GM12878 (cell line): ENCODE measurements around the gene BRAF. TPM values are rescaled to one million over a fixed set of nuclear protein-coding genes. Genes with fewer than 3 reads are reported as not detected.

Experiments
- ATAC-seq: fragments of 200-7000 bp; cut with Tn5 transposase; 3 replicates; pipeline ENCODE4 v1.9.1; 2020; ENCODE audit warnings: mild to moderate bottlenecking, moderate library complexity
- BruUV-seq: library from RNA; stranded (reverse); fragments of 400-500 nt; replicated peaks from 2 replicates; lab custom pipeline; 2021; lab: Mats Ljungman, UMichigan
- CTCF ChIA-PET: fragments of 300-600 bp; sonication (Branson Sonifier 250); formaldehyde crosslinking; extraction: SDS; loops from one replicate; lab custom pipeline; 2021; ENCODE audit warnings: inconsistent platforms; lab: Yijun Ruan, JAX
- POLR2A ChIA-PET: fragments of 350-600 bp; formaldehyde crosslinking; extraction: SDS; loops from one replicate; lab custom pipeline; 2021; ENCODE audit warnings: inconsistent platforms; lab: Charles Lee
- RAD21 ChIA-PET: fragments of 300-600 bp; sonication (Branson Sonifier 250); formaldehyde crosslinking; loops from one replicate; lab custom pipeline; 2023; ENCODE audit warnings: antibody characterized with exemption; ENCODE audit not compliant: unreplicated experiment; lab: Charles Lee
- SMC1A ChIA-PET: fragments of 300-600 bp; sonication (Branson Sonifier 250); formaldehyde crosslinking; loops from one replicate; lab custom pipeline; 2023; ENCODE audit not compliant: unreplicated experiment, uncharacterized antibody; lab: Charles Lee
- DNase-seq: peaks from one replicate; pipeline ENCODE4 v3.0.0-alpha.2; 2011; ENCODE audit warnings: low read depth, low spot score
- FAIRE-seq: peaks from 3 replicates; lab custom pipeline; 2011; peaks lifted over from hg19 to GRCh38; lab: Jason Lieb, UNC
- H2AFZ ChIP-seq: 2 replicates; pipeline ENCODE4 v1.6.0; 2011; ENCODE audit warnings: low read depth, low read length, control low read depth; ENCODE audit not compliant: control insufficient read depth
- H3K27ac ChIP-seq: 2 replicates; pipeline ENCODE4 v1.5.1; 2011; ENCODE audit warnings: control low read depth; ENCODE audit not compliant: control insufficient read depth, insufficient read depth
- H3K27me3 ChIP-seq, 2 experiments: replicated peaks in 1 of 2; 2 replicates each; pipeline versions ENCODE4 v1.6.0 to v1.6.1; 2011; ENCODE audit warnings: low read length in 1 of 2; ENCODE audit not compliant: control insufficient read depth in 2 of 2, insufficient read depth in 2 of 2
- H3K36me3 ChIP-seq, 2 experiments: 2 replicates each; pipeline ENCODE4 v1.5.1; 2011; ENCODE audit warnings: low read length in 1 of 2; ENCODE audit not compliant: control insufficient read depth in 2 of 2, insufficient read depth in 2 of 2
- H3K4me1 ChIP-seq: 2 replicates; pipeline ENCODE4 v1.6.1; 2011; ENCODE audit warnings: mild to moderate bottlenecking, low read length, moderate library complexity, mixed read lengths; ENCODE audit not compliant: control insufficient read depth, insufficient read depth
- H3K4me2 ChIP-seq: 2 replicates; pipeline ENCODE4 v1.6.0; 2011; ENCODE audit warnings: control low read depth; ENCODE audit not compliant: control insufficient read depth, insufficient read depth
- H3K4me3 ChIP-seq: fragments of 200-600 bp; sonication (generic); 2 replicates; pipeline ENCODE4 v1.5.1; 2016
- H3K79me2 ChIP-seq: 2 replicates; pipeline ENCODE4 v1.6.0; 2011; ENCODE audit warnings: low read length; ENCODE audit not compliant: control insufficient read depth, insufficient read depth
- H3K9ac ChIP-seq: 2 replicates; pipeline ENCODE4 v1.8.0; 2011; ENCODE audit warnings: low read length, control low read depth, mixed read lengths; ENCODE audit not compliant: control insufficient read depth, insufficient read depth
- H3K9me3 ChIP-seq: replicated peaks from 3 replicates; pipeline ENCODE4 v1.5.1; 2011; ENCODE audit warnings: mild to moderate bottlenecking, low read length; ENCODE audit not compliant: control insufficient read depth, insufficient read depth
- H4K20me1 ChIP-seq: 2 replicates; pipeline ENCODE4 v1.6.0; 2011; ENCODE audit not compliant: control insufficient read depth, insufficient read depth
- HDAC6 ChIP-seq: fragments of 200-600 bp; sonication (generic); IDR thresholded peaks from one replicate; pipeline ENCODE4 v1.8.0; 2017; ENCODE audit warnings: antibody characterized with exemption; ENCODE audit not compliant: unreplicated experiment
- LARP7 ChIP-seq: fragments of 450-650 bp; IDR thresholded peaks from 2 replicates; pipeline ENCODE4 v1.6.1; 2017; ENCODE audit warnings: mild to moderate bottlenecking
- NFYA ChIP-seq: IDR thresholded peaks from 2 replicates; pipeline ENCODE4 v1.6.1; 2011; ENCODE audit warnings: low read depth, mild to moderate bottlenecking, low read length, improper control_type of control experiment, borderline replicate concordance
- NRF1 ChIP-seq: conservative IDR thresholded peaks from 2 replicates; pipeline ENCODE4 v1.6.1; 2011; ENCODE audit warnings: mild to moderate bottlenecking, low read depth, low read length, improper control_type of control experiment
- PAX8 ChIP-seq: fragments of 450-650 bp; IDR thresholded peaks from 2 replicates; pipeline ENCODE4 v1.6.1; 2017; ENCODE audit warnings: mild to moderate bottlenecking, moderate library complexity
- PML ChIP-seq: IDR thresholded peaks from 2 replicates; pipeline ENCODE4 v1.6.1; 2012; ENCODE audit warnings: low read length, inconsistent platforms
- RAD51 ChIP-seq: fragments of 450-650 bp; IDR thresholded peaks from 2 replicates; pipeline ENCODE4 v1.6.1; 2016; ENCODE audit warnings: moderate library complexity, mild to moderate bottlenecking, inconsistent platforms
- SIN3A ChIP-seq: IDR thresholded peaks from 2 replicates; pipeline ENCODE4 v1.6.1; 2012; ENCODE audit warnings: low read depth, low read length, improper control_type of control experiment
- SMARCA5 ChIP-seq: fragments of 450-650 bp; IDR thresholded peaks from 2 replicates; pipeline ENCODE4 v1.6.1; 2017; ENCODE audit warnings: mild to moderate bottlenecking
- SPI1 ChIP-seq: IDR thresholded peaks from 2 replicates; pipeline ENCODE4 v1.6.1; 2011; ENCODE audit warnings: low read depth, mild to moderate bottlenecking, low read length, moderate library complexity, borderline replicate concordance; ENCODE audit not compliant: insufficient read depth
- TARDBP ChIP-seq: IDR thresholded peaks from 2 replicates; pipeline ENCODE4 v1.6.1; 2016; ENCODE audit warnings: borderline replicate concordance
- WGBS: methylation state at CpG from one replicate; pipeline ENCODE4 v1.1.6; 2016; ENCODE audit warnings: low lambda C conversion rate; ENCODE audit not compliant: insufficient replicate concordance, insufficient coverage; ENCODE audit errors: missing lambda C conversion rate; 5-methylcytosine and 5-hydroxymethylcytosine counted together
- in situ Hi-C: fragments of 300-500 bp; cut with MboI; formaldehyde crosslinking; loops from 9 replicates; pipeline ENCODE4 v1.14.3; 2018; ENCODE audit warnings: mixed read lengths
- intact Hi-C: fragments of 100-400 bp; cut with micrococcal nuclease; formaldehyde crosslinking; loops from one replicate; pipeline ENCODE4 v1.14.2; 2022; ENCODE audit not compliant: unreplicated experiment
- polyA plus RNA-seq, 11 experiments: library from polyadenylated mRNA; depleted of rRNA in 4 of 11; unstranded in 6 of 11; stranded (reverse) in 5 of 11; fragments of >200 nt; fragmentation: Nextera tagmentation in 4 of 11; fragmentation: Illumina TruSeq in 1 of 11; extraction: Ambion mirVana in 4 of 11; extraction: Trizol in 1 of 11; gene quantifications; 1 replicate in 1 of 11; 2 replicates in 10 of 11; pipeline versions ENCODE4 v1.2.1 to v1.2.3, GENCODE V29; 2011 to 2016; ENCODE audit warnings: inconsistent platforms in 2 of 11, missing spikeins in 2 of 11, low read depth in 1 of 11
- total RNA-seq, 4 experiments: library from RNA; depleted of rRNA in 3 of 4; stranded (reverse); fragments of >200 nt in 3 of 4; fragmentation: Illumina TruSeq in 1 of 4; extraction: Trizol in 1 of 4; gene quantifications; 2 replicates each; pipeline versions ENCODE4 v1.2.1 to v1.2.3, GENCODE V29; 2013 to 2021
- TF ChIP-seq, protein P1 (sequence below): fragments of 450-650 bp; IDR thresholded peaks from 2 replicates; pipeline ENCODE4 v1.6.1; 2018; ENCODE audit warnings: borderline replicate concordance, mild to moderate bottlenecking; ENCODE audit not compliant: partially characterized antibody
- TF ChIP-seq, protein P2 (sequence below): fragments of 450-650 bp; IDR thresholded peaks from 2 replicates; pipeline ENCODE4 v1.6.1; 2016; ENCODE audit warnings: mild to moderate bottlenecking, moderate library complexity, borderline replicate concordance
- TF ChIP-seq, protein P3 (sequence below), 3 experiments: IDR thresholded peaks in 2 of 3; conservative IDR thresholded peaks in 1 of 3; 2 replicates each; pipeline ENCODE4 v1.5.1; 2011; ENCODE audit warnings: low read depth in 3 of 3, low read length in 3 of 3, mild to moderate bottlenecking in 3 of 3, control low read depth in 2 of 3, moderate library complexity in 2 of 3, inconsistent platforms in 1 of 3, mixed read lengths in 1 of 3; ENCODE audit not compliant: control insufficient read depth in 2 of 3, insufficient read depth in 1 of 3; ENCODE audit errors: extremely low read depth in 1 of 3

The BRAF gene
- total and polyA plus RNA-seq, 10 of the 15 experiments (the other 5 are each of a cell fraction or from before 2014, with no cell fraction given): 2.6 to 31.0 (median 10.6) TPM

DNA sequence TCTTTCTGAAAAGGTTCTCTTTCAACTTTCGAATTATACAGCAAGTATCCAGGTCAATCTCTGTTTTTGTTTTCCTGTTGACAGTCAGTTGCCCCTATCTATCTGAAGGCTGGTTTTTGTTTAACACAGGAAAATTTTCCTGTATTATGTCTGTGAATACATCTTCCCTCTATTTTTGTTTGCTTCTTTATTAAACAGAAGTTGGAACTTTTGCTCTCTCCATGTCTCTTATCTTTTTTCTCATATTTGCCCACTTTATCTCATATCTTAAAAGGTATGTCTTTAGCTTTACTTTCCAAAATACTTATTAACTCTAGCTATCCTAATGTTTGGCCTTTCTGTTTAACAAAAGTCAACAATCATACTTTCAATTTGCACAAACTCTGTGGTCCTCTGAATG lies 95.0 kb downstream of the BRAF start:
- Histone ChIP-seq H3K4me2 (no peak overlapping the region), H3K4me3 (no peak overlapping the region), H3K79me2 (no peaks in the 10 kb centered on the region), H3K36me3 (0 out of 4 replicates have a peak, but pooled peaks cover 0 to 3% of the 10 kb centered on the region in 2 experiments), H3K9ac (no peak overlapping the region), H3K4me1 (no peaks in the 10 kb centered on the region), H3K9me3 (no peaks in the 10 kb centered on the region), H4K20me1 (no peaks in the 10 kb centered on the region), H3K27me3 (no peaks in the 10 kb centered on the region), H2AFZ (no peak overlapping the region), H3K27ac (no peak overlapping the region)
- POLR2A ChIA-PET: interaction anchor here (0.9 kb wide), 1 partner anchor 39 kb away, joined by 3 read pairs; no protein-coding TSS in a partner anchor
- no TSS peak for BruUV-seq
- no peak for ATAC-seq
- CTCF ChIA-PET: interaction anchor here (0.7 to 1.4 kb wide), 2 partner anchors 18 to 401 kb away, joined by 3 to 5 read pairs; no protein-coding TSS in a partner anchor
- SMC1A ChIA-PET: interaction anchor here (1.2 to 1.9 kb wide), 2 partner anchors 16 to 19 kb away, joined by 3 to 5 read pairs; no protein-coding TSS in a partner anchor
- TF ChIP-seq RAD51: no peak
- TF ChIP-seq NFYA: no peak
- no peak for TF ChIP-seq PML
- no peak for TF ChIP-seq SMARCA5
- TF ChIP-seq PAX8: no peak
- TF ChIP-seq LARP7: no peak
- TF ChIP-seq, protein P1, sequence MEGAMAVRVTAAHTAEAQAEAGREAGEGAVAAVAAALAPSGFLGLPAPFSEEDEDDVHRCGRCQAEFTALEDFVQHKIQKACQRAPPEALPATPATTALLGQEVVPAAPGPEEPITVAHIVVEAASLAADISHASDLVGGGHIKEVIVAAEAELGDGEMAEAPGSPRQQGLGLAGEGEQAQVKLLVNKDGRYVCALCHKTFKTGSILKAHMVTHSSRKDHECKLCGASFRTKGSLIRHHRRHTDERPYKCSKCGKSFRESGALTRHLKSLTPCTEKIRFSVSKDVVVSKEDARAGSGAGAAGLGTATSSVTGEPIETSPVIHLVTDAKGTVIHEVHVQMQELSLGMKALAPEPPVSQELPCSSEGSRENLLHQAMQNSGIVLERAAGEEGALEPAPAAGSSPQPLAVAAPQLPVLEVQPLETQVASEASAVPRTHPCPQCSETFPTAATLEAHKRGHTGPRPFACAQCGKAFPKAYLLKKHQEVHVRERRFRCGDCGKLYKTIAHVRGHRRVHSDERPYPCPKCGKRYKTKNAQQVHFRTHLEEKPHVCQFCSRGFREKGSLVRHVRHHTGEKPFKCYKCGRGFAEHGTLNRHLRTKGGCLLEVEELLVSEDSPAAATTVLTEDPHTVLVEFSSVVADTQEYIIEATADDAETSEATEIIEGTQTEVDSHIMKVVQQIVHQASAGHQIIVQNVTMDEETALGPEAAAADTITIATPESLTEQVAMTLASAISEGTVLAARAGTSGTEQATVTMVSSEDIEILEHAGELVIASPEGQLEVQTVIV: no peak
- TF ChIP-seq, protein P2, sequence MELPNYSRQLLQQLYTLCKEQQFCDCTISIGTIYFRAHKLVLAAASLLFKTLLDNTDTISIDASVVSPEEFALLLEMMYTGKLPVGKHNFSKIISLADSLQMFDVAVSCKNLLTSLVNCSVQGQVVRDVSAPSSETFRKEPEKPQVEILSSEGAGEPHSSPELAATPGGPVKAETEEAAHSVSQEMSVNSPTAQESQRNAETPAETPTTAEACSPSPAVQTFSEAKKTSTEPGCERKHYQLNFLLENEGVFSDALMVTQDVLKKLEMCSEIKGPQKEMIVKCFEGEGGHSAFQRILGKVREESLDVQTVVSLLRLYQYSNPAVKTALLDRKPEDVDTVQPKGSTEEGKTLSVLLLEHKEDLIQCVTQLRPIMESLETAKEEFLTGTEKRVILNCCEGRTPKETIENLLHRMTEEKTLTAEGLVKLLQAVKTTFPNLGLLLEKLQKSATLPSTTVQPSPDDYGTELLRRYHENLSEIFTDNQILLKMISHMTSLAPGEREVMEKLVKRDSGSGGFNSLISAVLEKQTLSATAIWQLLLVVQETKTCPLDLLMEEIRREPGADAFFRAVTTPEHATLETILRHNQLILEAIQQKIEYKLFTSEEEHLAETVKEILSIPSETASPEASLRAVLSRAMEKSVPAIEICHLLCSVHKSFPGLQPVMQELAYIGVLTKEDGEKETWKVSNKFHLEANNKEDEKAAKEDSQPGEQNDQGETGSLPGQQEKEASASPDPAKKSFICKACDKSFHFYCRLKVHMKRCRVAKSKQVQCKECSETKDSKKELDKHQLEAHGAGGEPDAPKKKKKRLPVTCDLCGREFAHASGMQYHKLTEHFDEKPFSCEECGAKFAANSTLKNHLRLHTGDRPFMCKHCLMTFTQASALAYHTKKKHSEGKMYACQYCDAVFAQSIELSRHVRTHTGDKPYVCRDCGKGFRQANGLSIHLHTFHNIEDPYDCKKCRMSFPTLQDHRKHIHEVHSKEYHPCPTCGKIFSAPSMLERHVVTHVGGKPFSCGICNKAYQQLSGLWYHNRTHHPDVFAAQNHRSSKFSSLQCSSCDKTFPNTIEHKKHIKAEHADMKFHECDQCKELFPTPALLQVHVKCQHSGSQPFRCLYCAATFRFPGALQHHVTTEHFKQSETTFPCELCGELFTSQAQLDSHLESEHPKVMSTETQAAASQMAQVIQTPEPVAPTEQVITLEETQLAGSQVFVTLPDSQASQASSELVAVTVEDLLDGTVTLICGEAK: no peak
- TF ChIP-seq SPI1: no peak
- no peak for TF ChIP-seq TARDBP
- no peak for TF ChIP-seq SIN3A
- TF ChIP-seq, protein P3, sequence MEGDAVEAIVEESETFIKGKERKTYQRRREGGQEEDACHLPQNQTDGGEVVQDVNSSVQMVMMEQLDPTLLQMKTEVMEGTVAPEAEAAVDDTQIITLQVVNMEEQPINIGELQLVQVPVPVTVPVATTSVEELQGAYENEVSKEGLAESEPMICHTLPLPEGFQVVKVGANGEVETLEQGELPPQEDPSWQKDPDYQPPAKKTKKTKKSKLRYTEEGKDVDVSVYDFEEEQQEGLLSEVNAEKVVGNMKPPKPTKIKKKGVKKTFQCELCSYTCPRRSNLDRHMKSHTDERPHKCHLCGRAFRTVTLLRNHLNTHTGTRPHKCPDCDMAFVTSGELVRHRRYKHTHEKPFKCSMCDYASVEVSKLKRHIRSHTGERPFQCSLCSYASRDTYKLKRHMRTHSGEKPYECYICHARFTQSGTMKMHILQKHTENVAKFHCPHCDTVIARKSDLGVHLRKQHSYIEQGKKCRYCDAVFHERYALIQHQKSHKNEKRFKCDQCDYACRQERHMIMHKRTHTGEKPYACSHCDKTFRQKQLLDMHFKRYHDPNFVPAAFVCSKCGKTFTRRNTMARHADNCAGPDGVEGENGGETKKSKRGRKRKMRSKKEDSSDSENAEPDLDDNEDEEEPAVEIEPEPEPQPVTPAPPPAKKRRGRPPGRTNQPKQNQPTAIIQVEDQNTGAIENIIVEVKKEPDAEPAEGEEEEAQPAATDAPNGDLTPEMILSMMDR (IDR thresholded peaks at IDR 0.05 in 2 of 3, conservative IDR thresholded peaks at IDR 0.05 in 1 of 3; ENCODE audit: control insufficient read depth in 2 of 3, extremely low read depth in 1 of 3, insufficient read depth in 1 of 3, low read depth in 3 of 3, low read length in 3 of 3): no peak
- TF ChIP-seq NRF1: no peak
- no peak for TF ChIP-seq HDAC6
- in situ Hi-C loops (no loop called here), intact Hi-C loops (no loop called here)
- RAD21 ChIA-PET: no interaction called here
- WGBS: 100% methylated on average over 1 of the region's 1 CpG
- DNase-seq: no peak
- FAIRE-seq: no peak
